GM21786 (cell line): ENCODE data around the gene COX10.
"Not testable (repeated sequence)": the region's sequence is repeated elsewhere in the genome, so short reads cannot be mapped to it uniquely, and the experiment has no call there.

Experiments
- ATAC-seq: cut with Tn5 transposase; IDR thresholded peaks from one replicate; pipeline ENCODE4 v1.9.1; 2021; ENCODE audit not compliant: unreplicated experiment

The COX10 gene

DNA sequence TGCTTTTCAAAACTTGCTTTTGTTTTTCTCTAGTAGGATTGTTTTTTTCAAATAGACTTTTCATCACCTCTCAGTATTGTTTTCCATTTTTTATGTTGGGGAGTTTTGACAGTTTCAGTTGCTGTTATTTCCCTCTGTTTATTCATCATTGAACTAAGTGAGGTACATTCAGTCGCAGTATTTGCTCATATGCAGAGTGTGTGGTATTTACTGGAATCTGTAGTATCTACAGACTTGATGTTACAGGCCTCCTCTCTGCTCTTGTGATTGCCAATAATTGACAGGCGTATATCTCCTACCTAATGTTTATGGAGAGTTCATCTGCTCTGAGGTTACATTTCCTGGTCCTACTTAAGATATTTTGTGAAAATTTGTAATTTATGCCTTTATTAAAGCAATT lies 49.6 kb downstream of the COX10 start:
- ATAC-seq = peak; percentile 55

DNA sequence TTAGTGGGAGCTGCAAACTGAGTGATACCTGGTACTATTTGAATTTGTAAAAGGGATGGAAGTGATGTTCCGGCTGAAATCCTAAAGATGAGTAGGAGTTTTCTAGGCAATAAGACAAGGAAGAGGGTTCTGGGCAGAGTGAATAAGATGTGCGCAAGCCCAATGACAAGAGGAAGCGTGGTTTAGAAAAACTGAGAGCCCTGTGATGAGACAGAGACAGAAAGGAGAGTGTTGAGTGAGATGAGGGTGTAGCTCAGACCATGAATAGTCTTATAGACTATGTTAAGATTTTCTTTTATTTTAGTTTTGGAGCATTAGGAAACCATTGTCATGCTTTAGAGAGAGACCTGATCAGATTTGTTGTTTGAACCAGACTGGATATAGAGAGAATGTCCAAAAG lies 50.2 kb downstream of the COX10 start:
- ATAC-seq = no peak

DNA sequence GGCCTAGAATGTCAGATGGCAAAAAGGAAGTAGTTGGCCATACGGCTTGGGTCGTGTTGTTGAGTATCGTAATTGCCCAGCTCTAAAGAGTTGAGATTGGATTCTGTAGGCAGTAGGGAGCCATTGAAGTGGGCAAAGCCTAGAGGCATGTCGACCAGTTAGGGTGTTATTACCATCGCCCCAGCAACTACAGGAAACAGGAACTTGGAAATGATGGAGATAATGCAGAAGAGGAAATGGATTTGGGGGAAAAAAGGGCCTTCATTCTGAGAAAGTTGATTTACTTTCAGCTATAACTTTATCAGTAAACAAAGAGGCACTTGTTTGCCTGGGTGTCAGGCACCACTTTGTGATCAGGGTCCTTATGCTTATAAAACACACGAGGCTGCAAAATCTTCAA lies 52.6 kb downstream of the COX10 start:
- no peak for ATAC-seq

DNA sequence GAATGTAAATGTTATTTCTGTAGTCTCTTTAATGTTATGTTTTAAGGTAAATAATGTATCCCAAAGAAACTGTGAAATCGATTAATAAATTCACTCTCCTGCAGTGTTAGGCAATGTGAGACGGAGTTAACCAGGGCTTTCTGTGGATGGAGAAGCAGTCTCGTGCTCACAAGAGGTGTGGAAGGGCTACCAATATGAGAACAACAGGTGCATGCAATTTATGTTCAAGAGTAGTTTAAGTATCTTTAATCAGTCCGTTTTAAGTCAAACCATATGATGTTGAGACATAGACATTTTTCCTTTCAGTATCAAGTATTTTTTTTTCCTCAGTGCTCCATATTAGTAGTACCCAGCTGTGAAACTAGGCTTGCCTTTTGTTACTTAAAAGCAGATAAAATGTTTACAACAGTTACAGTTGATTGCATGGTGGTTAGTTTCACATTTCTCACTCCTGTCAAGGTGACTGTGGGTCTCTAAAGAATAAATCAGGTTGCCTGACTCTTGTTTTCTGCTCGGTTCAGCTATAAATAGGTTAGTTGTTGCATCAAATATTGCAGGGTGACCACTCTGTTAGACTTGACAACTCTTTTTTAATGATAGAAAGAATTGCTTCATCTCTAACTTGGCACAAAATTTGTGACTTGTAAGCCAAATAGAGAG lies 54.4 kb downstream of the COX10 start:
- no peak for ATAC-seq

DNA sequence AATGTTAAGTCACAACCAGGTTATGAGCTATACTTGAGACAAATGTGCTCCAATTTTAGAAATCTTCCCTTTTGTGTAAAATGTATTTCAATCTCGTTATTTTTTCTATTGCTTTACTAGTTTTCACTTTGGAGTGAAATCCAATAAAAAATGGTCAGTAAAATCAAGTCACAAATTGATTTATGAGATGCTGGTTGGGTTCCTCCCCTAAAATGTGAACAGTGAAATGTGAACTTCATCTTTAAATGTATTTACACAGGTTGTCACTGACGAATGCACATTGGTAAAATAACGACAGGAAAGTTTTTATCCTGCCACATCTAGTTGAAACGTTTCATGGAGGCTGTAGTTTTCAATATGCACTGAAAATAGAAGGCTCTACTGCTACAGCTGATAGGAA lies 55.5 kb downstream of the COX10 start:
- ATAC-seq = no peak

DNA sequence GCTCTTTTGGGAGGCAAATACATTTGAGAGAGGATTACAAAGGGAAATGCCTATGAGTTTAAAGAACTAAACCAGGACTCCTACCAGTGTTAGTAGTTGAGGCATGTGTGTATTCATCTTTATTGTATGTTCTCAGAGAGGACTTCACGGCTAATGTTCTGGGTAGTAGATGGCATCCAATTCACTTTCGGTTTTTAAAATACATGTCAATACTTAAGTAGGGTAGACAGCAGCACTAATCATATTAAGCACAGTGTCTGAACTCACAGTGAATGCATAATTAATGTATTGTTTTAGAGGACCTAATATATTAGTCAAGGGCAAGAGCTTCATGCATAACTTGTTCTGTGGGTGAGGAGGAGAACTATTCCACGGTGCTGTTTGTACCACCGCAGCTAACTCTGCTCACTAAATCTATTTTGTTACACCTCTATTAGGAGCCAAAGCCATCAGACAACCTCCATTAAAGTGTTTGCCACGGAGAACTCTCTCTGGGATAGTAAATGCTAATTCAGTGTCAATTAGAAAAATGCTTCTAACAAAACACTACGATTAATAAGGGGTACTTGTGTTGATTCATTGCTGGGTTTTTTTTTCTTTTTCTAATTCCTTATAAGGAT lies 56.3 kb downstream of the COX10 start:
- no peak for ATAC-seq

DNA sequence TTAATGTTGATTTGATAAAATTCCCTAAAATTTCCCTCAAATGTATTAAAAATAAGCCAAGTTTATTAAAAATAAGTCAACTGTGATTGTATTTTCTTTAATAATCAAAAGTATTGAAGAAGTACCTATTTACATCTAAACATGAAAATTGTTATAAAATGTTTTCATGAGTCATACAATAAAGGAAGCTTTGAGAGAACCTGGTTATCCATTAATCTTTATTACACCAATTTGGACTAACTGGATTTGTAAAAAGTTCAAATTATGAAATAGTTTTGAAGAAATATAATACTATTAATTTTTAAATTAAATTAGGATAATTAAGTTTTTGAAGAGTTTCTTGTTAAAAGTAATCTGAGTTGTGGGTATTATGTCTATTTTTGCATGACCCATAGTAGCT lies 63.8 kb downstream of the COX10 start:
- no peak for ATAC-seq

DNA sequence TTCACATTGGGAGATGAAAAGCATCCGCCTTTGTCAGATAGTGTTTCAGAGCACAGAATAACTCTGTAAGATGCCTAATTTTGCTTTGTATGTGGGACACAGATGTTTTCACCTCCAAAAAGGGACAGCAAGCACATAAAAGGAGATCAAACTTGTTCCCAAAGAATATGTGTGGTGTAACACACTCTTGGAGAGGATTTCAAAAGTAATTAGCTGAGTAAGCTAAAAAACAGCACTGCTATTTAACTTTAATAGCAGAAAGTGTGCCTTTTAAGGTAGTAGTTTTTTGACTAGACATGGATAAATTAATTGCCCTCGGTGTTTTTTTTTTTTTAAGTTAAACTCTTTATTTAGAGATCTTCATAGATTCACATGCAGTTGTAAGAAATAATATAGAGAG lies 65.2 kb downstream of the COX10 start:
- ATAC-seq = no peak

DNA sequence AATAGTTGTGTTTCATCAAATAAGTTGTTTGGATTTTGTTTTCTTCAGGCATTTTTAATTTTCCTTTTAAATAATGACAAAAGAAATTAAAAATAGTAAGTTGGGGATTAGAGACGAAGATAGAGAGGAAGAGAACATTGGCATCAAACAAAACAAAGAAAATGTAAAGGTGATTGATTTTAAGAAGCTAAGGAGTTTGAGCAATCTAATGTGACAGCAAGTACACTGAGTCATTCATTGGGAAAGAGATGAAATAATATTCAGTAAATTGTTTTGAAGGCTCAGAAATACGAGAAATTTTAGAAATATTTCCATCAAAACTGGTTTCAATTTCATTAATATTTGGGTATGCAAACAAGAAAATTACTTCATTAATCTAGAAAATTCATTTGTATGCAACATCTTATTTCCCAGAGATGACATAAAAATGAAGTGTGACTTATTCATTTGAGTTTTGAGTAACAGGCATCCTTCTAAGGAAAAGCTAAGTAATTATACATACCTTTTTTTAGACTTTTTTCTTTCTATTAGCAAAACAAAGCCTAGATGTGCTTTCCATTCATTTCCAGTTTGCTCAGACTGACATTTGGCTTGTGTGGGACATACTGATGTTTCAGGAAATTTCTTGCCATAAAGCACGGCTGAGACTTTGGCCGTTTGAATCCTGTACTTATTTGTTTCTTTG lies 66.7 kb downstream of the COX10 start:
- ATAC-seq = no peak

DNA sequence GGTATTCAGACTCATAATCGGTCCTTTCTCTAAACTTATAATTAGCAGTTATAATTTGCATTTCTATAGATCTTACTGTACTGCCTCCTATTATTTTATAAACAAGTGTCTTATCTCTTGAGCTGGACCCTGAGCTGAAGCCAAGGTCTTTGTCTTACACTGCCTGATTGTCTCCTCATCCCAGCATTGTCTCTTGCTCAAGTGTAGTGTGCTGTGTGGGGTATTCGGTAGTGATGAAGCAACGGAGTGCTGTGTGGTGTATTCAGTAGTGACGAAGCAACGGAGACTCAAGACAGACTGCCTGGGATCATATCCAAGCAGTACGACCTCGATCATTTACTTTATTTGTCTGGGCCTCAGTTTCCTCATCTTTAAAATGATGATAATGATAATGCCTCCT lies 69.3 kb downstream of the COX10 start:
- ATAC-seq = no peak

DNA sequence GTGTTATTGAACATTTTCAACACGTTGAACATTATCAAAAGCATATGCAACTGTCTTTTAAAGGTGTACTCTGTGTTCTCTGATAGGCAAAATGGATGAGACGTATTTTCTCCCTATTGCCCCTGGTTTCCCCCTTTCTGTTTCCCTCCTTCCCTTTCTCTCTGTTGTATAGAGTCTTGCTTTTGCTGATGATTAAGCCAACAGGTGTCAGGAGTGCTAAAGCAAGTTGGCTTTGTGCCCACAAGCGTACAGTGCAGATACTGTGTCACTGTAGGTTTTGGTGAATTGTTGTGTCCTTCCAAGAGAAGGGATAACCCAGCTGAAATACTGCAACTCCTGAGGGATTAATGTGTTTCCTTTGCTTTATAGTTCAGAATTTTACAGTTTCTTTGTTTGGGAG lies 74.4 kb downstream of the COX10 start:
- ATAC-seq = no peak

DNA sequence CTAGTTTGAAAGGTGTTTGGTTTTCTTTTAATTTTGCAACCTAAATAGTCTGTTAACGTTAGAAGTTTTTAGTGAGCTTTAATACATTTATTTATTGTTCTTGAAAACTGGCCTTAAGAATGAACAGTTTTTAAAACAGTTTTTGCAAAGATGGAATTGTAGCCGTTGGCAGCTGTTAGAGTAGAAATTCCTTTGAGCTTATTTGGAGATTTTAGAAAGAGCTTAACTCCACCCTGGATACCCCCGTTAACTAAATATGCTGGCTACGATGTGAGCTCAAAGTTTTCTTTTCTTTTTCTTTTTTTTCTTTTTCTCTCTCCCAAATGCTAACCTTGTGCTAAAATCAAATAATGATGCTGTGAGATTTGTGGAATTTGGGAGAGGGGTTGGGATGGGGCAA lies 75.2 kb downstream of the COX10 start:
- no peak for ATAC-seq

DNA sequence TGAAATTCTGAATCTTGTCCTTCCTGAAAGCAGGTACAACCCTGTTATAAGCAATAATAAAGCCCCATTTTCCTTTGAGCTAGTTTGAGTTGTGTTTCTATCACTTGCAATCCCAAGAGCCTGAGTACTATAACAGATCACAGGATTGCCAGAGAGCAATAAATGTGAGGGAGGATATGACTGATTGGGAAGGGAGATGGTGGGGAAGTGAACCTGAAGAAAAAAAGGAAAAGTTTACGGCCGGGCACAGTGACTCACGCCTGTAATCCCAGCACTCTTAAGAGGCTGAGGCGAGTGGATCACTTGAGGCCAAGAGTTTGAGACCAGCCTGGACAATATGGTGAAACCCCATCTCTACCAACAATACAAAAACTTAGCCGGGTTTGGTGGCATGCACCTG lies 80.4 kb downstream of the COX10 start:
- no peak for ATAC-seq

DNA sequence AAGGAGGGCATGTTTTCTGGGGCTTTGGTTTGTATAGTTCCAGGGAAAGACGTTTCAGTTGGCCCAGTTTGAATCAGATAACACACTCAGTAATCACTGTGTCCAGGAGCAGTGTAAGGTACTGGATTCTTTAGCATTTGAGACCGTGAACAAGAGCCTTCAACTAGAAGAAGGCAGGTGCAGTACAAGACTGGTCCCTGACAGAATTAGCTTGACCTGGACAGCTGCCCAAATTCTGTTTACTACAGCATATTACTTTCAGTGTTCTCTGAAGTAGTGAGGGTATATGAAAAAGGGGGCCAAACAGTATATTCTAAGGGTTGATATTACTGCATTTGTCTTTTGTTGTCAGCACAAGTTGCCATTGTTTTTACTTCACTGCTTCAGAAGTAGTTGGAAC lies 81.3 kb downstream of the COX10 start:
- no peak for ATAC-seq

DNA sequence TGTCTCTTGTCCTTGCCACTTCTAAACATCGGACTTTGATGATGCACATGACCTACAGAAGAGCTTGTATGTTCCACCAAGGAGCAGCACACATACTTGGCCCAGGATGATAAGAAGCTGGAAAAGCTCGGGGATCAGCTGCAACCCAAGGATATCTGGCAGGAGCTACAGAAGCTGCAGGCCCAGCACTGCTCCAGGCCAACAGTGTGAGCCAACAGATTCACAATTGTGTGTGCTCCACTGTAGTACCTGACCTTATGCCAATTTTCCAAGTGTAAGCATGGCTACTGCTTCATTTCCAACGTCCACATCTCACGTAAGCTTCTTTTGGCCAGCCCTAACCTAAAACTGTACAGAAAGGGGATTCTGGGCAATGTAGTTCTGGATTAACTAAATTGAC lies 83.4 kb downstream of the COX10 start:
- ATAC-seq = no peak

DNA sequence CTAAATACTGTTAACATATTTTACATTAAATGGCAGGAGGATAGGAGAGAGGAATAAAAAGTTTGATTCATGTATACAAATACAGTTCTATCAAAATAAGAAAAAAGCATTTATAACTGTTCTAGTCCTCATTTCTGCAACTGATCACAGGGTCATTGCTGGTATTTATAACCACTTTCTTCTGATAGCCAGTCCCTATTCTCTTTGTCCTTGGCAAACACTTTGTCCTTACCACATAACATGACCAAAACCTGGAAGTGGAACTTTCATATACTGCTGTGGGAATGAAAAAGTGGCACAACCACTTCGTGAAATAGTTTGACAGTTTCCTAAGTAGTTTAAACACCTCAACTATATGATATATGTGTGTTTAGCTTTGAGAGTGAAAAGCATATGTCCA lies 84.1 kb downstream of the COX10 start:
- no peak for ATAC-seq

DNA sequence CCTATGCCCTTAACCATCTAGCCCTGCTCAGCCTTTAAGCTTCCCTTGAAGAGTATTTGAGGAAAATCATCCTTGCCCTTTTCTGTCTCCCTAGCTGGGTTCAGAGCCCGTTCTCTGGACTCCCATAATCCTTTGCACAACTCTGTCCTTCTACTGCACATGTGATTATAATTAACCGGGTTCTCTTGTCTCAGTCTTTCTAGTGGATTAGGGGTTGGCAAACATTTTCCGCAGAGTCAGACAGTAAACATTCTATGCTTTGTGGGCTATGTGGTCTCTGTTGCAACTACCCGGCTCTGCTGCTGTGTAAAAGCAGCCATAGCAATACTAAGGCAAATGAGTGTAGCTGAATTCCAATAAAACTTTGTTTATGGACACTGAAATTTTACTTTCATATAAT lies 87.4 kb downstream of the COX10 start:
- ATAC-seq = no peak

DNA sequence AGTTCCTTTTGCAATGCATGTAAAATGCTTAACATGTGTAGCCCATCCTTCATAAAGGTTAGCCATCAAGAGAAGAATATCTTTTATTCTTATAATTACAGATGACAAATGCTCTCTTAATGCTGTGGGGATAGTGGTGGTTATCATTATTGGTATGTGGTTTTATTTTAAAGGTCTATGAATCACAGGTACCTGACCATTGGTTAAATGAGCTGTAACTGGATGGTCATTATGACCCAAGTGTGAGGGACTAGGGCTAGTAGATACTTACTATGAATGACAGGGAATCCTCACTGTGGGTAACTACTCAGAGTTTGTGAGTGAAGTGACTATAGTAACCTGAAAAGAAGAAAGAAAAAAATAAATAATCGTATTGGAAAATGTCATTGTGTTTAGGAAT lies 88.5 kb downstream of the COX10 start:
- ATAC-seq = no peak

DNA sequence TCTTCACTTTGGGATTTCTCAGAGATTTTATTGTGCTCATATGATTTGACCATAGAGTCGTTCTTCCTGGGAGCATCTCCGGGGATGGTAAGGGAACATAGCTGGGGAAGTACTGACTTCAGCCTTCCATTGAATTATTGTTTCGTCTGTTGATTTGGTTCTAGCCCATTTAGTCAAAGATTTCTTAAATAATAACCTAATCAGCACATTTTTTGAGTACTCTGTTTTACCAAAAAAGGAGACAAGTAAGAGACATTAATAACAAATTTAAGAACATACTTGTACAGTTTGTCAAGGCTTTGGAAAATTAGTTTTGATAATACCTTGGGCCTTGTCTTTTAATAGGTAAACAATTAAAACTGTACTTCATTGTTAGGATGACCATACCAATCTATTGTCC lies 89.4 kb downstream of the COX10 start:
- ATAC-seq = no peak

DNA sequence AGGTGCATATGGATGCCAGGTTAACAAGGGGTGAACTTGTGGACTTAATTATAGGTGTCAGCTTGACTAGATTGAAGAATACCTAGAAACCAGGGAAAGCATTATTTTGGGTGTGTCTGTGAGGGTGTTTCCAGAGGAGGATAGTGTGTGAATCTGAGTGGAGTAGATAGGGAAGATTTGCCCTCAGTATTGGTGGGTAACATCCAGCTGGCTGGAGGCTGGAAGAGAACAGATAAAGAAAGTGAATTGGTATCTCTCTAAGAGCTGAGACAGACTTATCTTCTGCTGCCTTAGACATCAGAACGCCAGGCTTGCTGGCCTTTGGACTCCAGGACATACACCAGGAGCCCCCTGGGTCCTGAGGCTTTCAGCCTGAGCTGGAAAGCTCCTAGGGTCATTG lies 92.1 kb downstream of the COX10 start:
- no peak for ATAC-seq

DNA sequence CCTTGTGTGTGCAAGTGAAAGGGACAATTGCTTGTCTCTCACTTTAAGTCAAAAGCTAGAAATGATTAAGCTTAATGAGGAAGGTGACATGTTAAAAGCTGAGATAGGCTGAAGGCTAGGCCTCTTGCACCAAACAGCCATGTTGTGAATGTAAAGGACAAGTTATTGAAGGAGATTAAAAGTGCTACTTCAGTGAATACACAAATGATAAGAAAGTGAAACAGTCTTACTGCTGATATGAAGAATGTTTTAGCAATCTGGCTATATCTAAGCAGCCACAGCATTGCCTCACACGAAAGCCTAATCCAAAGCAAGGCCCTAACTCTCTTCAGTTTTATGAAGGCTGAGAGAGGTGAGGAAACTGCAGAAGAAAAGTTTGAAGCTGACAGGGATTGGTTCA lies 96.3 kb downstream of the COX10 start:
- no peak for ATAC-seq

DNA sequence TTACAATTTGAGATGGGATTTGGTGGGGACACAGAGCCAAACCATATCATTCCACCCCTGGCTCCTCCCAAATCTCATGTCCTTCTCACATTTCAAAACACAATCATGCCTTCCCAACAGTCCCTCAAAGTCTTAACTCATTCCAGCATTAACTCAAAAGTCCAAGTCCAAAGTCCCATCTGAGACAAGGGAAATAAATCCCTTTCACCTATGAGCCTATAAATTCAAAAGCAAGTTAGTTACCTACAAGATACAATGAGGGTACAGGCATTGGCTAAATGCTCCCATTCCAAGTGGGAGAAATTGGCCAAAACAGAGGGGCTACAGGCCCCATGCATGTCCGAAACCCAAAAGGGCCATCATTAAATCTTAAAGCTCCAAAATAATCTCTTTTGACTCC lies 98.5 kb downstream of the COX10 start:
- ATAC-seq = not testable (repeated sequence)

DNA sequence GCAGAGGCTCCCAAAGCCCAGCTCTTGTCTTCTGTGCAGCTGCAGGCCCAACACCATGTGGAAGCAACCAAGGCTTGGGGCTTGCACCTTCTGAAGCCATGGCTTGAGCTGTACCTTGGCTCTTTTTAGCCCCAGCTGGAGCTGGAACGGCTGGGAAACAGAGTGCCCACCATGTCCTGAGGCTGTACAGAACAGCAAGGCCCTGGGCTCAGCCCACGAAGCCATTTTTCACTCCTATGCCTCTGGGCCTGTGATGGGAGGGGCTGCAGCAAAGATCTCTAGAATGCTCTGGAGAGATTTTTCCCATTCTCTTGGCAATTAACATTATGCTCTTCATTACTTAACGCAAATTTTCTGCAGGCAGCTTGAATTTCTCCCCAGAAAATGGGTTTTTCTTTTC lies 99.3 kb downstream of the COX10 start:
- no peak for ATAC-seq
